Measurements from ENCODE around the gene TECPR2.

- no peak for TF ChIP-seq CTCF (IDR thresholded peaks at IDR 0.05)
- TF ChIP-seq POLR2AphosphoS5 (IDR thresholded peaks at IDR 0.05): no peak
- TF ChIP-seq POLR2A (IDR thresholded peaks at IDR 0.05; ENCODE audit: low read depth): no peak
Observed at GRCh38 chr14:102513899-102514772, 151.4 kb downstream of the TECPR2 start.
